Caco-2 (cell line): Measurements from ENCODE around the gene SCGB1D1. TPM values are rescaled to one million over a fixed set of nuclear protein-coding genes. Genes with fewer than 3 reads are reported as not detected.

Source experiments
- BruUV-seq: library from RNA; stranded (reverse); fragments of 400-500 nt; replicated peaks from 2 replicates; lab custom pipeline; 2021; lab: Mats Ljungman, UMichigan
- CTCF ChIA-PET: fragments of 300-600 bp; sonication (Branson Sonifier 250); formaldehyde crosslinking; loops from one replicate; lab custom pipeline; 2022; ENCODE audit warnings: antibody characterized with exemption; lab: Charles Lee
- POLR2A ChIA-PET: fragments of 300-600 bp; sonication (Branson Sonifier 250); formaldehyde crosslinking; loops from one replicate; lab custom pipeline; 2022; ENCODE audit warnings: antibody characterized with exemption; lab: Charles Lee
- DNase-seq, 2 experiments: peaks; one replicate each; pipeline versions ENCODE4 v3.0.0 to v3.0.0-alpha.2; 2020 to 2022
- H3K27me3 ChIP-seq: replicated peaks from 2 replicates; pipeline ENCODE4 v1.6.0; 2011; ENCODE audit warnings: low read length; ENCODE audit not compliant: control insufficient read depth, insufficient read depth
- H3K36me3 ChIP-seq: 2 replicates; pipeline ENCODE4 v1.5.1; 2011; ENCODE audit warnings: low read length; ENCODE audit not compliant: control insufficient read depth, insufficient read depth
- H3K4me1 ChIP-seq: fragments of 250-450 bp; sonication (Bioruptor Pico); 2 replicates; pipeline ENCODE4 v1.5.1; 2020; ENCODE audit warnings: mild to moderate bottlenecking
- H3K4me3 ChIP-seq: 2 replicates; pipeline ENCODE4 v1.5.1; 2011; ENCODE audit warnings: low read depth, mild to moderate bottlenecking, control low read depth, low read length
- H3K9me3 ChIP-seq: fragments of 250-450 bp; sonication (Bioruptor Pico); 2 replicates; pipeline ENCODE4 v1.5.1; 2020; ENCODE audit warnings: mild to moderate bottlenecking, moderate library complexity
- H3K27ac Mint-ChIP-seq: one replicate; pipeline ENCODE4 v1.8.0; 2022; ENCODE audit warnings: mixed read lengths; ENCODE audit not compliant: unreplicated experiment
- H3K27me3 Mint-ChIP-seq: one replicate; pipeline ENCODE4 v1.8.0; 2022; ENCODE audit warnings: mixed read lengths; ENCODE audit not compliant: insufficient read depth, unreplicated experiment
- H3K36me3 Mint-ChIP-seq: one replicate; pipeline ENCODE4 v1.8.0; 2022; ENCODE audit warnings: mild to moderate bottlenecking, mixed read lengths; ENCODE audit not compliant: insufficient read depth, unreplicated experiment
- H3K4me1 Mint-ChIP-seq: one replicate; pipeline ENCODE4 v1.8.0; 2022; ENCODE audit warnings: low read depth, mixed read lengths; ENCODE audit not compliant: unreplicated experiment
- H3K4me3 Mint-ChIP-seq: one replicate; pipeline ENCODE4 v1.8.0; 2022; ENCODE audit warnings: mild to moderate bottlenecking, moderate library complexity, mixed read lengths; ENCODE audit not compliant: unreplicated experiment
- H3K9me3 Mint-ChIP-seq: one replicate; pipeline ENCODE4 v1.8.0; 2022; ENCODE audit warnings: mixed read lengths; ENCODE audit not compliant: unreplicated experiment
- intact Hi-C: fragments of 100-400 bp; cut with micrococcal nuclease; formaldehyde crosslinking; loops from one replicate; pipeline ENCODE4 v1.10.0; 2022; ENCODE audit not compliant: unreplicated experiment
- total RNA-seq: library from RNA; stranded (reverse); gene quantifications from 2 replicates; pipeline ENCODE4 v1.2.3, GENCODE V29; 2022
- TF ChIP-seq, protein P1 (sequence below), 2 experiments: fragments of 200-600 bp in 1 of 2; IDR thresholded peaks; 1 replicate in 1 of 2; 2 replicates in 1 of 2; pipeline versions ENCODE4 v1.5.1 to v1.8.0; 2011 to 2022; ENCODE audit warnings: antibody characterized with exemption in 1 of 2, control low read depth in 1 of 2, inconsistent platforms in 1 of 2, low read depth in 1 of 2, low read length in 1 of 2, mild to moderate bottlenecking in 1 of 2, moderate library complexity in 1 of 2; ENCODE audit not compliant: insufficient read depth in 1 of 2, severe bottlenecking in 1 of 2, unreplicated experiment in 1 of 2

The SCGB1D1 gene
- total RNA-seq, 1 experiment from 2014 or later: not detected

- Histone ChIP-seq H3K36me3 (no peaks in the 10 kb centered on the region), H3K27me3 (no peaks in the 10 kb centered on the region), H3K4me1 (no peaks in the 10 kb centered on the region; the same call in 1 of the 2 replicates), H3K4me3 (no peak overlapping the region), H3K9me3 (no peaks in the 10 kb centered on the region)
- Mint-ChIP-seq H3K4me3 (no peak overlapping the region), H3K27me3 (peaks cover 12% of the 10 kb centered on the region), H3K27ac (no peak overlapping the region), H3K4me1 (no peaks in the 10 kb centered on the region), H3K9me3 (no peaks in the 10 kb centered on the region), H3K36me3 (no peaks in the 10 kb centered on the region)
- TF ChIP-seq, protein P1, sequence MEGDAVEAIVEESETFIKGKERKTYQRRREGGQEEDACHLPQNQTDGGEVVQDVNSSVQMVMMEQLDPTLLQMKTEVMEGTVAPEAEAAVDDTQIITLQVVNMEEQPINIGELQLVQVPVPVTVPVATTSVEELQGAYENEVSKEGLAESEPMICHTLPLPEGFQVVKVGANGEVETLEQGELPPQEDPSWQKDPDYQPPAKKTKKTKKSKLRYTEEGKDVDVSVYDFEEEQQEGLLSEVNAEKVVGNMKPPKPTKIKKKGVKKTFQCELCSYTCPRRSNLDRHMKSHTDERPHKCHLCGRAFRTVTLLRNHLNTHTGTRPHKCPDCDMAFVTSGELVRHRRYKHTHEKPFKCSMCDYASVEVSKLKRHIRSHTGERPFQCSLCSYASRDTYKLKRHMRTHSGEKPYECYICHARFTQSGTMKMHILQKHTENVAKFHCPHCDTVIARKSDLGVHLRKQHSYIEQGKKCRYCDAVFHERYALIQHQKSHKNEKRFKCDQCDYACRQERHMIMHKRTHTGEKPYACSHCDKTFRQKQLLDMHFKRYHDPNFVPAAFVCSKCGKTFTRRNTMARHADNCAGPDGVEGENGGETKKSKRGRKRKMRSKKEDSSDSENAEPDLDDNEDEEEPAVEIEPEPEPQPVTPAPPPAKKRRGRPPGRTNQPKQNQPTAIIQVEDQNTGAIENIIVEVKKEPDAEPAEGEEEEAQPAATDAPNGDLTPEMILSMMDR (IDR thresholded peaks at IDR 0.05; ENCODE audit: insufficient read depth in 1 of 2, low read depth in 1 of 2, low read length in 1 of 2, severe bottlenecking in 1 of 2, unreplicated experiment in 1 of 2): no peak
- BruUV-seq: no TSS peak
- no peak for DNase-seq
- CTCF ChIA-PET: no interaction called here
- POLR2A ChIA-PET: no interaction called here
- intact Hi-C loops: no loop called here
These were observed 10.0 kb upstream of the SCGB1D1 start for GRCh38 chr11:62179995-62180394.

DNA sequence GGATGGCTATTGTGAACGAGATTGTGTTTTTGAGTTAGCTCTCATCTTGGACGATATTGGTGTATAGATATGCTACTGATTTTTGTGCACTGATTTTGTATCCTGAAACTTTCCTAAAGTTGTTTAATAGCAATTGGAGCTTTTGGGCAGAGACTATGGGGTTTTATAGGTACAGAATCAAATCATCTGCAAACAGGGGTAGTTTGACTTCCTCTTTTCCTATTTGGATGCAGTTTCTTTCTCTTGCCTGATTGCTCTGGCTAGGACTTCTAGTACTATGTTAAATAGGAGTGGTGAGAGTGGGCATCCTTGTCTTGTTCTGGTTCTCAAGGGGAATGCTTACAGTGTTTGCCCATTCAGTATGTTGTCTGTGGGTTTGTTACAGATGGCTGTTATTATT is 8.9 kb upstream of the SCGB1D1 start:
- POLR2A ChIA-PET: no interaction called here
- no peaks in the 10 kb centered on the region for H3K27me3 ChIP-seq
- CTCF ChIA-PET: no interaction called here

GRCh38 chr11:62182147-62182891 is 7.7 kb upstream of the SCGB1D1 start:
- H3K4me3 ChIP-seq: no peak overlapping the region
- no peaks in the 10 kb centered on the region for H3K9me3 Mint-ChIP-seq
- ChIA-PET CTCF (no interaction called here), POLR2A (no interaction called here)
- H3K4me1 ChIP-seq: no peaks in the 10 kb centered on the region; the same call in 1 of the 2 replicates
- no peak for DNase-seq
- no peaks in the 10 kb centered on the region for H3K4me1 Mint-ChIP-seq
- H3K4me3 Mint-ChIP-seq: no peak overlapping the region
- no TSS peak for BruUV-seq
- no peak overlapping the region for H3K27ac Mint-ChIP-seq
- no peaks in the 10 kb centered on the region for H3K36me3 Mint-ChIP-seq
- TF ChIP-seq, protein P1 (IDR thresholded peaks at IDR 0.05; ENCODE audit: insufficient read depth in 1 of 2, low read depth in 1 of 2, low read length in 1 of 2, severe bottlenecking in 1 of 2, unreplicated experiment in 1 of 2): no peak
- no peaks in the 10 kb centered on the region for H3K27me3 ChIP-seq
- peaks cover 10% of the 10 kb centered on the region for H3K27me3 Mint-ChIP-seq
- no peaks in the 10 kb centered on the region for H3K9me3 ChIP-seq
- intact Hi-C loops: no loop called here
- no peaks in the 10 kb centered on the region for H3K36me3 ChIP-seq

More for the DNA sequence above, 8.9 kb upstream of the SCGB1D1 start:
- Histone ChIP-seq H3K4me3 (no peak overlapping the region), H3K4me1 (no peaks in the 10 kb centered on the region; the same call in 1 of the 2 replicates), H3K36me3 (no peaks in the 10 kb centered on the region), H3K9me3 (no peaks in the 10 kb centered on the region)
- TF ChIP-seq, protein P1 (IDR thresholded peaks at IDR 0.05; ENCODE audit: insufficient read depth in 1 of 2, low read depth in 1 of 2, low read length in 1 of 2, severe bottlenecking in 1 of 2, unreplicated experiment in 1 of 2): no peak
- H3K36me3 Mint-ChIP-seq: no peaks in the 10 kb centered on the region
- H3K4me1 Mint-ChIP-seq: no peaks in the 10 kb centered on the region
- no peak for DNase-seq
- no peaks in the 10 kb centered on the region for H3K9me3 Mint-ChIP-seq
- no peak overlapping the region for H3K27ac Mint-ChIP-seq
- no TSS peak for BruUV-seq
- peaks cover 16% of the 10 kb centered on the region for H3K27me3 Mint-ChIP-seq
- intact Hi-C loops: no loop called here
- H3K4me3 Mint-ChIP-seq: no peak overlapping the region
